ENCODE data around the gene DDI1. TPM values are rescaled to one million over a fixed set of nuclear protein-coding genes. Genes with fewer than 3 reads are reported as not detected.

The DDI1 gene
- total and polyA plus RNA-seq, 12 donors: not detected

DNA sequence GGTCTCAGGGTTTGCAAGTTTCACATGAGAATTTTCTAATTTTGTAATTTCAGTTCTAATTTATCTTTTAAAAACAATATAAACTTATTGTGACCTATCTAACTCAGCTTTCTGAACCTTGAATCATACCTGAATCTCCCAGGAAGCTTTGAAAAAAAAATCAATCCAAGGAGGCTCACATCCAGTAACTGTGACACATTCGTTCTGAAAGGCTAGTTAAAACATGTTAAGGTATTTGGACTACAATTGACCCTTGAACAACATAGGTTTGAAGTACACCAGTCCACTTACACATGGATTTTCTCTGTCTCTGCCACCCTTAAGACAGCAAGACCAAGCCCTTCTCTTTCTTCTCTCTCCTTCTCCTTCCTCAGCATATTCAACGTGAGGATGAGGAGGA, 40.0 kb downstream of the DDI1 start:
- Histone ChIP-seq H3K36me3 (no peaks in the 10 kb centered on the region), H3K4me3 (no peak overlapping the region), H3K4me1 (peaks cover 0 to 23% (median 8%) of the 10 kb centered on the region in 9 donors), H3K27me3 (no peaks in the 10 kb centered on the region), H3K9me3 (no peaks in the 10 kb centered on the region), H3K27ac (no peak overlapping the region)
- WGBS, 2 donors: 81 to 88% methylated on average over 2 of the region's 2 CpGs
- no peak for TF ChIP-seq CTCF (IDR thresholded peaks at IDR 0.05)
- intact Hi-C loops (cut with DNase I): no loop called here
- no peak for ATAC-seq
- no peak for DNase-seq

GRCh38 chr11:104078245-104078644, 41.8 kb downstream of the DDI1 start:
- Histone ChIP-seq H3K4me3 (no peak overlapping the region), H3K36me3 (no peaks in the 10 kb centered on the region), H3K4me1 (peaks cover 0 to 23% (median 8%) of the 10 kb centered on the region in 9 donors), H3K9me3 (no peaks in the 10 kb centered on the region), H3K27me3 (no peaks in the 10 kb centered on the region), H3K27ac (no peak overlapping the region)
- intact Hi-C loops (cut with DNase I): no loop called here
- no peak for ATAC-seq
- TF ChIP-seq CTCF (IDR thresholded peaks at IDR 0.05): no peak
- DNase-seq: no peak
- 55 to 81% methylated on average over 4 of the region's 4 CpGs for WGBS, 2 donors

DNA sequence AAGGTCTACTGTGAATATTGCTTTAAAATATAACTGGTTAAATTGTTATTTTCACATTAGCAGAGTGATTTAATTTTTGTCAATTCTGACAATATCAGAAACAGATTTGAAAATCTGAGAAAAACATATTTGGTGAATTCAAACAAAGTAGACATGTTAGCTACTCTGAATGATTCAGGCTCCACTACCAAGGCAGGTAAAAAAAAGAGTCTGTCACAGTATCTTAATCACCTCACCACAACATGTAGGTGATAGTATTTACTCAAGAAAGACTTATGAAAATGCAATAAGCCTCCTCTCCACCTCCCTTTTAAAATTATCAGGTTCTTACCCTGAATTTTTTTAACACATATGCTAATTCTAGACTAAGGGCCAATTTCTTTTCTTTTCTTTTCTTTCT, 42.6 kb downstream of the DDI1 start:
- Histone ChIP-seq H3K27ac (no peak overlapping the region), H3K9me3 (no peaks in the 10 kb centered on the region), H3K4me1 (peaks cover 0 to 15% (median 2%) of the 10 kb centered on the region in 9 donors), H3K27me3 (no peaks in the 10 kb centered on the region), H3K4me3 (no peak overlapping the region), H3K36me3 (no peaks in the 10 kb centered on the region)
- DNase-seq: no peak
- no peak for ATAC-seq
- intact Hi-C loops (cut with DNase I): no loop called here
- TF ChIP-seq CTCF (IDR thresholded peaks at IDR 0.05): no peak

DNA sequence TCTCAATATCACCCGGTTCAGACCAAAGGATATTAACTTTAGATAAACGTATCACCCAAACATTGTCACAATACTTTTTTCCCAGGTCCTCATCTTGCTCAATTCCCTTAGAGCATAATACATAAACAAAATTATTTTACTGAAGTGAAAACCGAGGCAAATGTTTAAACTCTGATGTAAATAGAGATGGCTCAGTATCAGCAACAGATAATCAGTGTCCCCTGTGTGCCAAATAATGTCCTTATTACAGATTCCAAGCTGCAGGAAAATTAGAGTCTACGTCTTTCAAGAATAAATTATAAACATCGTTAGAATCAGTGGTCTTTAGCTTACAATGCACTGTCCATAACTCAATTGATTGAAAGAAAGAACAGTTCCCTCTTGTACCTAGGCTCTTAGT, 50.2 kb downstream of the DDI1 start:
- Histone ChIP-seq H3K9me3 (no peaks in the 10 kb centered on the region), H3K36me3 (no peaks in the 10 kb centered on the region), H3K27ac (no peak overlapping the region), H3K4me3 (no peak overlapping the region), H3K27me3 (no peaks in the 10 kb centered on the region), H3K4me1 (peaks cover 0 to 23% (median 8%) of the 10 kb centered on the region in 9 donors)
- intact Hi-C loops (cut with DNase I): loop anchor here in 1 of 10 donors (10.0 kb wide), 1 partner anchor 62 kb away; no protein-coding TSS in a partner anchor
- ATAC-seq: no peak
- no peak for TF ChIP-seq CTCF (IDR thresholded peaks at IDR 0.05)
- no peak for DNase-seq
- 58 to 73% methylated on average over 5 of the region's 5 CpGs for WGBS, 2 donors

Other genes with a start within 250 kb of the DDI1 start
- gene PDGFD, start 127.5 kb downstream of the DDI1 start, total RNA-seq: 10 to 100 TPM in 8 of 10 donors, 1 to 10 TPM in 2; 7.3 to 17.5 (median 11.3) TPM
- gene PDGFD, start 127.5 kb downstream of the DDI1 start, polyA plus RNA-seq: 1 to 10 TPM; 6.0 to 6.2 TPM